Measurements from ENCODE around the gene CMSS1. TPM values are rescaled to one million over a fixed set of nuclear protein-coding genes. Genes with fewer than 3 reads are reported as not detected.
A peak's percentile ranks its signal among the peaks of the same experiment; 100 is the strongest.

Gene CMSS1
- total and polyA plus RNA-seq, 2 of the 13 experiments (the other 11 are each of a cell fraction or from before 2014, with no cell fraction given): 6.4 to 48.7 TPM

DNA sequence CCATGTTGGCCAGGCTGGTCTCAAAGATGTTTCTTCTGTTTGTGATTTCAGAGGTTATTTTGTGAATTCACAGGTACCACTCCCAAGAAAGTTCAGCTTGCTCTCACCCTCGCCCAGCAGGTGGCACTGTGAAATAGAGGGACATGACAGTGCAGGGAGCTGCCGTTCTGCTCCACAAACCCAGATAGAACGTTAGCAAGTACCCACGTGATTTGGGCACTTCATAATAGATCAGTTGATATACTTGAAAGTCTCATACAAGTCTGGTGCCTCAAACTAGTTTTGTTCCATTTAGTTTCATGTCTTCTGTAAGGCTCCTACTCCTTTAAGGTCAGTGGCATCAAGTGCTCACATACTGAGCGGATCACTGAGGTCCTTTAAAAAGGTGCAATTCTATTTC, 251.2 kb downstream of the CMSS1 start (continued):
- TF ChIP-seq MYNN (CRISPR knock-in tag; IDR thresholded peaks at IDR 0.05; ENCODE audit: low read depth) (no peak), MXD4 (CRISPR knock-in tag; IDR thresholded peaks at IDR 0.05) (no peak), KLF15 (CRISPR knock-in tag; IDR thresholded peaks at IDR 0.05; ENCODE audit: borderline replicate concordance) (no peak), CENPX (CRISPR knock-in tag; IDR thresholded peaks at IDR 0.05) (no peak), BHLHE40 (IDR thresholded peaks at IDR 0.05; ENCODE audit: low read length) (no peak), NR2F2 (IDR thresholded peaks at IDR 0.05; ENCODE audit: borderline replicate concordance, low read depth) (no peak), HNF4G (IDR thresholded peaks at IDR 0.05; ENCODE audit: borderline replicate concordance, low read depth, low read length) (no peak), HNF4G (CRISPR knock-in tag; IDR thresholded peaks at IDR 0.05; ENCODE audit: borderline replicate concordance, low read depth) (no peak), ZNF318 (CRISPR knock-in tag; IDR thresholded peaks at IDR 0.05) (no peak), ZKSCAN1 (IDR thresholded peaks at IDR 0.05; ENCODE audit: low read length) (no peak), PAF1 (CRISPR knock-in tag; IDR thresholded peaks at IDR 0.05) (no peak), ZNF224 (CRISPR knock-in tag; IDR thresholded peaks at IDR 0.05) (no peak), DPF2 (CRISPR knock-in tag; IDR thresholded peaks at IDR 0.05; ENCODE audit: borderline replicate concordance, low read depth) (no peak), JARID2 (CRISPR knock-in tag; IDR thresholded peaks at IDR 0.05; ENCODE audit: insufficient replicate concordance) (no peak), SP4 (CRISPR knock-in tag; IDR thresholded peaks at IDR 0.05) (no peak), CSRNP1 (CRISPR knock-in tag; IDR thresholded peaks at IDR 0.05) (no peak), KLF9 (CRISPR knock-in tag; IDR thresholded peaks at IDR 0.05; ENCODE audit: low read depth) (0 out of 2 replicates have a peak, but pooled peaks have one; percentile 43)
- TF ChIP-seq, protein P1, sequence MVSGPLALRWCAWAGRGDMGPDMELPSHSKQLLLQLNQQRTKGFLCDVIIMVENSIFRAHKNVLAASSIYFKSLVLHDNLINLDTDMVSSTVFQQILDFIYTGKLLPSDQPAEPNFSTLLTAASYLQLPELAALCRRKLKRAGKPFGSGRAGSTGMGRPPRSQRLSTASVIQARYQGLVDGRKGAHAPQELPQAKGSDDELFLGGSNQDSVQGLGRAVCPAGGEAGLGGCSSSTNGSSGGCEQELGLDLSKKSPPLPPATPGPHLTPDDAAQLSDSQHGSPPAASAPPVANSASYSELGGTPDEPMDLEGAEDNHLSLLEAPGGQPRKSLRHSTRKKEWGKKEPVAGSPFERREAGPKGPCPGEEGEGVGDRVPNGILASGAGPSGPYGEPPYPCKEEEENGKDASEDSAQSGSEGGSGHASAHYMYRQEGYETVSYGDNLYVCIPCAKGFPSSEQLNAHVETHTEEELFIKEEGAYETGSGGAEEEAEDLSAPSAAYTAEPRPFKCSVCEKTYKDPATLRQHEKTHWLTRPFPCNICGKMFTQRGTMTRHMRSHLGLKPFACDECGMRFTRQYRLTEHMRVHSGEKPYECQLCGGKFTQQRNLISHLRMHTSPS (CRISPR knock-in tag; IDR thresholded peaks at IDR 0.05; ENCODE audit: low read depth): no peak
- TF ChIP-seq, protein P2, sequence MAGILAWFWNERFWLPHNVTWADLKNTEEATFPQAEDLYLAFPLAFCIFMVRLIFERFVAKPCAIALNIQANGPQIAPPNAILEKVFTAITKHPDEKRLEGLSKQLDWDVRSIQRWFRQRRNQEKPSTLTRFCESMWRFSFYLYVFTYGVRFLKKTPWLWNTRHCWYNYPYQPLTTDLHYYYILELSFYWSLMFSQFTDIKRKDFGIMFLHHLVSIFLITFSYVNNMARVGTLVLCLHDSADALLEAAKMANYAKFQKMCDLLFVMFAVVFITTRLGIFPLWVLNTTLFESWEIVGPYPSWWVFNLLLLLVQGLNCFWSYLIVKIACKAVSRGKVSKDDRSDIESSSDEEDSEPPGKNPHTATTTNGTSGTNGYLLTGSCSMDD (CRISPR knock-in tag; IDR thresholded peaks at IDR 0.05): no peak

All from HepG2 (cell line).